NCI-H345 treated with DMSO at 0.1 percent for 48 hours (cell line): ENCODE data around the gene RASL11B.

Source experiments
- DNase-seq: peaks from one replicate; lab custom pipeline; 2025; ENCODE audit not compliant: unreplicated experiment; lab: John Stamatoyannopoulos, UW

Gene RASL11B

DNA sequence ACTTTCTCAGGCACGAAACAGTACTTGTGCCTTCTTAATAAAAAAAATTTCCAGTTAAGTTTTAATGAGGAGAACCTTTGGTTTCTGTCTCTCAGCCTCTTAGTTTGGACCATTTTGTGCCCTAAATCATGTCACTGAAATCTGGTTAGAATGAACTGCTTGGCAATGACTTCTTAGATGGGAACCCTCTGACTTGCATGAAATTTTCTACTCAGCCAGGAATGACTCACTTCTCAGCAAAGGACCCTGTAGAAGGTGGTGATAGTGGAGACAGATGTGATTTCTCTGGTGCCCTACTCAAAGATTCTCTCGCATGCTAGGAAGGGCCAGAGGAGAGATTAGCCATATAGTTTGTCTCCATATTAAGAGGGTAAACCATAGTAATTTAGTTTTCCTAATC is 50.5 kb downstream of the RASL11B start:
- no peak for DNase-seq

DNA sequence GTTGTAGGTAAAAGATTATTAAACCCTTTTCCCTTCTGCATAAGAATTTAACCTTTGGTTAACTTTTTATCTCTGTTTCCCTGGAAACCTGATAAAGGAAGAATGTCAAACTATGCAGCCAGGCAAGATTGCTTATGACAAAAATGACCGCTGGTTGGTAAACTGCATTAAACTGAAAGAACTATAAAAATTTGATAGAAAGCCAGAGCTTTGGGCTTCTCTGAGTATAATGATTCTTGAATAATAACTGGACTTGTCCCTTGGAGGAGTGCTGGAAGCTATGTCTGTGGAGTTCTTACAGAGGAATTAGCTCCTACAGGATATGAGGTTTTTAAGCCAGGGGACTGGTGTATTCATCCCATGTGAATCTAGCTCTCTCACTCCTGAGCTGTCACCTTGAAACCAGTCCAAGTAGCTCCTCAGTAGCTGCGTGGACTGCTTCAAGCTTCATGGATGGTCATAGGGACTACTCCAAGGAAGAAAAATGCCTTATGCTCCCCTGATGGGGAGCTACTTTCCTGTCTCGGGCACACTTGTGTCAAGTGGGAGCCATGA is 52.0 kb downstream of the RASL11B start:
- DNase-seq, result no peak

DNA sequence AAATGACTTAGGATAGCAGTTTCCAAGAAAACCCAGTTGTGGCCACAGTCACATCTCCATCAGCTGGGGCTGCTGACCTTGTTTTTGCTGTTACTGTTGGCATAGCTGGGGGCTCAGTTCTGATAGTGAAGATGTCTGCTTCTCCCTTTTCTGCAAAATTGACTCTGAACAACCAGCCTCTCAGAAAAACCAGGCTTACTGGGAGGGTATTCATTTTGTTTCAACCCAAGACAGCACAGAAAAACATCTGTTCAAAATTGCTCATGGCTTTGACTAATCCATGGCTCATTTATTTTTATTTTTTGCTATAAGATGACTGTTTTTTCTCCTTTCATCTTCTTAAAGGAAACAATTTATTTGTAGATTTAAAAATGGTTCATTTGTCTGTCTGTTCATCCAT is 53.1 kb downstream of the RASL11B start:
- no peak for DNase-seq

DNA sequence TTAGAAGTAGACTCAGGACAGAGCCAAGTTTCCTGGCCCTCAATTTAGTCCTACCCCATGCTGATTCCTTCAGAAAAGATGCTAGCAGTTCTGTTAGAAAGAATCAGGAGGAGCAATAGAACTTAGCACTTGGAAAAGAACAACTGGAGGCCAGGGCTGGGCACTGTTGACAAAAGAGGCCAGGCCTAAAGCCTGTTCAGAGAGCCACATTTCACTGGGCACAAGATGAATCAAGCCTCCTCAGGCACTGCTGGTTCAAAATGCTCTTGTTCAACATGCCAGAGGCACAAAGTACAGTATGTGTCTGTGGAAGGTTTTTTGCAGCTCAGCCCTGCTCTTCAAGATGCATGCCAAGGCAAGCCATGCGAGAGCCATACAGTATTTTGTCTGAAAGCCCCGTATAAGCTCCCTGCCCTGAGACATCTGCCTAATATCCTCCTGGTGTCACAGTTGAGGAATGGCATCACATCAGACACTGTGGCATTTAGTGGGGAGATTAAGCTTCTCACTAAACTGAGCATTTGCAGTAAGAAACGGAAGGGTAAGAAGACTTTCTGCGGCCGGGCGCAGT is 53.7 kb downstream of the RASL11B start:
- DNase-seq, result no peak
